ENCODE data around the gene TMEM51. TPM values are rescaled to one million over a fixed set of nuclear protein-coding genes. Genes with fewer than 3 reads are reported as not detected.
"Not testable (repeated sequence)": the region's sequence is repeated elsewhere in the genome, so short reads cannot be mapped to it uniquely, and the experiment has no call there.

TMEM51 gene
- polyA plus RNA-seq, 1 donor (not counting 4 experiments of a cell fraction or from before 2014, with no cell fraction given), result 12.9 TPM

DNA sequence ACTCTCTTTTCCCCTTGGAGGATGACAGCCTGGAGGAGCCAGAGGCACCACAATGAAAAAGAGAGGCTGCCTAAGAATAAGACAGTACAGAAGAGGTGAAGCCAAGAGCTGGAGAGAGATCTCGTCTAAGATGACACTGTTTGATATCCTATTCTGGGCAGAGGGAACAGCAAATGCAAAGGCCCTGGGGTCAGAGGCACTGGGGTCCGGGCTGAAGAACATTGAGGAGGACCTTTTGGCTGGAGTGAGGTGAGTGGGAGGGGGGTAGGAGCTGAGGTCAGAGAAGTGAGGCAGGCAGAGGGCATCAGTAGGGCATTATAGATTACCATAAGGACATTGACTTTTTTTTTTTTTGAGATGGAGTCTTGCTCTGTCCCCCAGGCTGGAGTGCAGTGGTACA lies 19.3 kb upstream of the TMEM51 start:
- no peaks in the 10 kb centered on the region for H3K9me3 ChIP-seq (ENCODE audit: control insufficient read depth, low read depth, low read length)
- H3K4me3 ChIP-seq (ENCODE audit: control insufficient read depth in 2 of 3, extremely low read depth in 1 of 3, insufficient read depth in 2 of 3, low read depth in 1 of 3, low read length in 3 of 3), result no peak overlapping the region
- no peaks in the 10 kb centered on the region for H3K36me3 ChIP-seq (ENCODE audit: control insufficient read depth in 2 of 2, extremely low read depth in 1 of 2, insufficient read depth in 2 of 2, low read length in 2 of 2)
- no peaks in the 10 kb centered on the region for H4K20me1 ChIP-seq (ENCODE audit: control insufficient read depth, extremely low read depth, insufficient read depth, low read length)
- dilution Hi-C loops (cut with MboI; ENCODE audit: extremely low pct_ligation_motif_present, low sequenced_read_pairs), result no loop called here
- H3K27me3 ChIP-seq (ENCODE audit: control insufficient read depth, extremely low read depth, insufficient read depth, low read length), result no peaks in the 10 kb centered on the region
- H3K27ac ChIP-seq (ENCODE audit: control insufficient read depth, insufficient read depth, low read length), result no peak overlapping the region
- no peak overlapping the region for H2AFZ ChIP-seq (ENCODE audit: control insufficient read depth, low read length)
- DNase-seq (ENCODE audit: low read depth, low spot score), result no peak
- no peaks in the 10 kb centered on the region for H3K79me2 ChIP-seq (ENCODE audit: control insufficient read depth, insufficient read depth, low read length)
- TF ChIP-seq, protein P1, sequence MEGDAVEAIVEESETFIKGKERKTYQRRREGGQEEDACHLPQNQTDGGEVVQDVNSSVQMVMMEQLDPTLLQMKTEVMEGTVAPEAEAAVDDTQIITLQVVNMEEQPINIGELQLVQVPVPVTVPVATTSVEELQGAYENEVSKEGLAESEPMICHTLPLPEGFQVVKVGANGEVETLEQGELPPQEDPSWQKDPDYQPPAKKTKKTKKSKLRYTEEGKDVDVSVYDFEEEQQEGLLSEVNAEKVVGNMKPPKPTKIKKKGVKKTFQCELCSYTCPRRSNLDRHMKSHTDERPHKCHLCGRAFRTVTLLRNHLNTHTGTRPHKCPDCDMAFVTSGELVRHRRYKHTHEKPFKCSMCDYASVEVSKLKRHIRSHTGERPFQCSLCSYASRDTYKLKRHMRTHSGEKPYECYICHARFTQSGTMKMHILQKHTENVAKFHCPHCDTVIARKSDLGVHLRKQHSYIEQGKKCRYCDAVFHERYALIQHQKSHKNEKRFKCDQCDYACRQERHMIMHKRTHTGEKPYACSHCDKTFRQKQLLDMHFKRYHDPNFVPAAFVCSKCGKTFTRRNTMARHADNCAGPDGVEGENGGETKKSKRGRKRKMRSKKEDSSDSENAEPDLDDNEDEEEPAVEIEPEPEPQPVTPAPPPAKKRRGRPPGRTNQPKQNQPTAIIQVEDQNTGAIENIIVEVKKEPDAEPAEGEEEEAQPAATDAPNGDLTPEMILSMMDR (optimal IDR thresholded peaks at IDR 0.05 in 1 of 3, IDR thresholded peaks at IDR 0.05 in 1 of 3, conservative IDR thresholded peaks at IDR 0.05 in 1 of 3; ENCODE audit: extremely low read depth in 1 of 3, insufficient read depth in 2 of 3, low read length in 3 of 3), result no peak
- no peak for TF ChIP-seq EZH2 (IDR thresholded peaks at IDR 0.05; ENCODE audit: low read length)
- H3K4me1 ChIP-seq (ENCODE audit: control insufficient read depth, extremely low read depth, insufficient read depth, low read length), result no peaks in the 10 kb centered on the region
- no peak overlapping the region for H3K4me2 ChIP-seq (ENCODE audit: control insufficient read depth, extremely low read depth, insufficient read depth, low read depth, low read length)
- no peak for FAIRE-seq
- H3K9me1 ChIP-seq (ENCODE audit: control insufficient read depth, extremely low read depth, insufficient read depth, low read length), result peaks cover 2% of the 10 kb centered on the region
- H3K9ac ChIP-seq (ENCODE audit: control insufficient read depth, extremely low read depth, insufficient read depth, low read length), result no peak overlapping the region

DNA sequence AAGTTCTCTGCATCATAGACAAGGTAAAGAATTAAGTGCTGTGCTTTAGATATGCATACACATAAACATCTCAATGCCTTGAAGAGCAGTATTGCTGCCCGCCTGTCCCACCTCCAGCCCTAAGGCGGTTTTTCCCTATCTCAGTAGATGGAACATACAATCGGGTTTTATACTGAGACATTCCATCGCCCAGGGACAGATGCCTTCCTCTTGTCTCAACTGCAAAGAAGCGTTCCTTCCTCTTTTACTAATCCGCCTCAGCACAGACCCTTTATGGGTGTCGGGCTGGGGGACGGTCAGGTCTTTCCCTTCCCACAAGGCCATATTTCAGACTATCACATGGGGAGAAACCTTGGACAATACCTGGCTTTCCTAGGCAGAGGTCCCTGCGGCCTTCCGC lies 17.9 kb upstream of the TMEM51 start:
- dilution Hi-C loops (cut with MboI; ENCODE audit: extremely low pct_ligation_motif_present, low sequenced_read_pairs); H3K9ac ChIP-seq (ENCODE audit: control insufficient read depth, extremely low read depth, insufficient read depth, low read length); FAIRE-seq; H4K20me1 ChIP-seq (ENCODE audit: control insufficient read depth, extremely low read depth, insufficient read depth, low read length); H2AFZ ChIP-seq (ENCODE audit: control insufficient read depth, low read length); H3K4me1 ChIP-seq (ENCODE audit: control insufficient read depth, extremely low read depth, insufficient read depth, low read length); H3K4me3 ChIP-seq (ENCODE audit: control insufficient read depth in 2 of 3, extremely low read depth in 1 of 3, insufficient read depth in 2 of 3, low read depth in 1 of 3, low read length in 3 of 3); H3K79me2 ChIP-seq (ENCODE audit: control insufficient read depth, insufficient read depth, low read length); H3K9me1 ChIP-seq (ENCODE audit: control insufficient read depth, extremely low read depth, insufficient read depth, low read length); H3K27me3 ChIP-seq (ENCODE audit: control insufficient read depth, extremely low read depth, insufficient read depth, low read length); H3K27ac ChIP-seq (ENCODE audit: control insufficient read depth, insufficient read depth, low read length); DNase-seq (ENCODE audit: low read depth, low spot score); H3K36me3 ChIP-seq (ENCODE audit: control insufficient read depth in 2 of 2, extremely low read depth in 1 of 2, insufficient read depth in 2 of 2, low read length in 2 of 2); H3K4me2 ChIP-seq (ENCODE audit: control insufficient read depth, extremely low read depth, insufficient read depth, low read depth, low read length); H3K9me3 ChIP-seq (ENCODE audit: control insufficient read depth, low read depth, low read length): not testable (repeated sequence)

DNA sequence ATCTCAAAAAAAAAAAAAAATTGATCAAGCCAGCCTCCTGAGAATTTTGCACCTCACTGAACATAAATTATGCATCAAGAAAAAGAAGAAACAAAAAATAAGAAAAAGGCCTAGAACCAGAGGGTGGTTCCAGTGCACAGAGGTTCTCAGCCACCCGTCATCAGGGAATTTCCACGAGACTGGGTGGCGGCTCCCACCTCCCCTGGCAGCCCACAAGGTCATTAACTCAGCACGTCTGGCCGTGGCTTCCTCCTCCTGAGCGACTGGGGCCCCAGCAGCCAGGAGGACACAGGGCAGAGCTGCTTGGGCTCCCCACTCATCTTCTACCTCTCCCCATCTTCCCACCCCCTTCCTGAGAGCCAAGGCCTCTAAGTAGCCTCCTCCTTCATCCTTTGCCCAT lies 15.7 kb upstream of the TMEM51 start:
- Histone ChIP-seq H3K9ac (ENCODE audit: control insufficient read depth, extremely low read depth, insufficient read depth, low read length) (no peak overlapping the region), H3K4me1 (ENCODE audit: control insufficient read depth, extremely low read depth, insufficient read depth, low read length) (peaks cover 9% of the 10 kb centered on the region), H3K27me3 (ENCODE audit: control insufficient read depth, extremely low read depth, insufficient read depth, low read length) (no peaks in the 10 kb centered on the region), H3K9me1 (ENCODE audit: control insufficient read depth, extremely low read depth, insufficient read depth, low read length) (peaks cover 2% of the 10 kb centered on the region), H3K9me3 (ENCODE audit: control insufficient read depth, low read depth, low read length) (no peaks in the 10 kb centered on the region), H3K79me2 (ENCODE audit: control insufficient read depth, insufficient read depth, low read length) (no peaks in the 10 kb centered on the region), H3K36me3 (ENCODE audit: control insufficient read depth in 2 of 2, extremely low read depth in 1 of 2, insufficient read depth in 2 of 2, low read length in 2 of 2) (no peaks in the 10 kb centered on the region), H4K20me1 (ENCODE audit: control insufficient read depth, extremely low read depth, insufficient read depth, low read length) (no peaks in the 10 kb centered on the region), H2AFZ (ENCODE audit: control insufficient read depth, low read length) (no peak overlapping the region), H3K27ac (ENCODE audit: control insufficient read depth, insufficient read depth, low read length) (no peak overlapping the region), H3K4me2 (ENCODE audit: control insufficient read depth, extremely low read depth, insufficient read depth, low read depth, low read length) (no peak overlapping the region), H3K4me3 (ENCODE audit: control insufficient read depth in 2 of 3, extremely low read depth in 1 of 3, insufficient read depth in 2 of 3, low read depth in 1 of 3, low read length in 3 of 3) (no peak overlapping the region)
- FAIRE-seq (no peak), DNase-seq (ENCODE audit: low read depth, low spot score) (no peak)
- dilution Hi-C loops (cut with MboI; ENCODE audit: extremely low pct_ligation_motif_present, low sequenced_read_pairs), result no loop called here
- TF ChIP-seq EZH2 (IDR thresholded peaks at IDR 0.05; ENCODE audit: low read length), result no peak
- TF ChIP-seq, protein P1 (optimal IDR thresholded peaks at IDR 0.05 in 1 of 3, IDR thresholded peaks at IDR 0.05 in 1 of 3, conservative IDR thresholded peaks at IDR 0.05 in 1 of 3; ENCODE audit: extremely low read depth in 1 of 3, insufficient read depth in 2 of 3, low read length in 3 of 3), result no peak

Measured in keratinocyte (primary cell).